A673 (cell line): ENCODE data around the gene MKX. TPM values are rescaled to one million over a fixed set of nuclear protein-coding genes. Genes with fewer than 3 reads are reported as not detected.

ENCODE experiments used
- BruUV-seq: library from RNA; stranded (reverse); fragments of 400-500 nt; replicated peaks from 2 replicates; lab custom pipeline; 2021; lab: Mats Ljungman, UMichigan
- CTCF ChIA-PET: fragments of 300-600 bp; sonication (Branson Sonifier 250); formaldehyde crosslinking; loops from one replicate; lab custom pipeline; 2022; ENCODE audit warnings: antibody characterized with exemption; lab: Charles Lee
- POLR2A ChIA-PET: fragments of 300-600 bp; sonication (Branson Sonifier 250); formaldehyde crosslinking; loops from one replicate; lab custom pipeline; 2022; ENCODE audit warnings: antibody characterized with exemption; ENCODE audit not compliant: low non-redundant PET; lab: Charles Lee
- DNase-seq: peaks from one replicate; pipeline ENCODE4 v3.0.0-alpha.2; 2015; ENCODE audit warnings: low spot score
- H3K27ac ChIP-seq: fragments of 200-600 bp; sonication (generic); 2 replicates; pipeline ENCODE4 v1.5.1; 2016; ENCODE audit warnings: mixed run types, low read depth, mild to moderate bottlenecking, mixed read lengths, antibody characterized with exemption, low read length; ENCODE audit not compliant: poor library complexity, severe bottlenecking
- H3K27me3 ChIP-seq: fragments of 200-600 bp; sonication (generic); replicated peaks from 2 replicates; pipeline ENCODE4 v1.6.1; 2017; ENCODE audit warnings: mixed run types, low read depth, mild to moderate bottlenecking, mixed read lengths, antibody characterized with exemption, low read length; ENCODE audit not compliant: insufficient read depth, poor library complexity
- H3K36me3 ChIP-seq: fragments of 200-600 bp; sonication (generic); 2 replicates; pipeline ENCODE4 v1.6.1; 2016; ENCODE audit warnings: mixed run types, mild to moderate bottlenecking, mixed read lengths, antibody characterized with exemption, low read length; ENCODE audit not compliant: insufficient read depth, poor library complexity, severe bottlenecking
- H3K4me1 ChIP-seq: fragments of 200-600 bp; sonication (generic); 2 replicates; pipeline ENCODE4 v1.6.1; 2017; ENCODE audit warnings: mixed run types, mild to moderate bottlenecking, mixed read lengths, antibody characterized with exemption, low read length; ENCODE audit not compliant: insufficient read depth, poor library complexity, severe bottlenecking
- H3K4me3 ChIP-seq: fragments of 200-600 bp; sonication (generic); 2 replicates; pipeline ENCODE4 v1.5.1; 2016; ENCODE audit warnings: low read depth, mixed run types, mild to moderate bottlenecking, mixed read lengths, low read length; ENCODE audit not compliant: poor library complexity, severe bottlenecking
- H3K9me3 ChIP-seq: fragments of 200-600 bp; sonication (generic); 2 replicates; pipeline ENCODE4 v1.6.1; 2016; ENCODE audit warnings: mixed run types, low read depth, mild to moderate bottlenecking, mixed read lengths, antibody characterized with exemption, low read length; ENCODE audit not compliant: poor library complexity, severe bottlenecking
- CTCF ChIP-seq: fragments of 300-800, 200-600 bp; sonication (generic); conservative IDR thresholded peaks from 2 replicates; pipeline ENCODE4 v1.5.1; 2017; ENCODE audit warnings: low read depth, mild to moderate bottlenecking, antibody characterized with exemption, low read length, moderate library complexity, mixed read lengths
- EZH2 ChIP-seq: fragments of 200-600 bp; sonication (generic); IDR thresholded peaks from 2 replicates; pipeline ENCODE4 v1.6.1; 2017; ENCODE audit warnings: borderline replicate concordance, low read depth, mild to moderate bottlenecking, mixed read lengths, antibody characterized with exemption, low read length; ENCODE audit not compliant: poor library complexity, severe bottlenecking
- intact Hi-C: fragments of 100-400 bp; cut with micrococcal nuclease; formaldehyde crosslinking; loops from one replicate; pipeline ENCODE4 v1.10.0; 2022; ENCODE audit not compliant: unreplicated experiment
- total RNA-seq: library from RNA; stranded (reverse); gene quantifications from 2 replicates; pipeline ENCODE4 v1.2.3, GENCODE V29; 2021

The MKX gene
- total RNA-seq, 1 experiment from 2014 or later: 0.09 TPM

GRCh38 chr10:27723436-27723835 is 22.2 kb downstream of the MKX start:
- Histone ChIP-seq H3K9me3 (no peaks in the 10 kb centered on the region), H3K4me1 (no peaks in the 10 kb centered on the region), H3K27me3 (peaks cover 23% of the 10 kb centered on the region), H3K27ac (no peak overlapping the region), H3K36me3 (no peaks in the 10 kb centered on the region), H3K4me3 (no peak overlapping the region)
- TF ChIP-seq CTCF (no peak), EZH2 (no peak)
- DNase-seq: no peak
- ChIA-PET POLR2A (no interaction called here), CTCF (no interaction called here)
- no TSS peak for BruUV-seq
- intact Hi-C loops: no loop called here

DNA sequence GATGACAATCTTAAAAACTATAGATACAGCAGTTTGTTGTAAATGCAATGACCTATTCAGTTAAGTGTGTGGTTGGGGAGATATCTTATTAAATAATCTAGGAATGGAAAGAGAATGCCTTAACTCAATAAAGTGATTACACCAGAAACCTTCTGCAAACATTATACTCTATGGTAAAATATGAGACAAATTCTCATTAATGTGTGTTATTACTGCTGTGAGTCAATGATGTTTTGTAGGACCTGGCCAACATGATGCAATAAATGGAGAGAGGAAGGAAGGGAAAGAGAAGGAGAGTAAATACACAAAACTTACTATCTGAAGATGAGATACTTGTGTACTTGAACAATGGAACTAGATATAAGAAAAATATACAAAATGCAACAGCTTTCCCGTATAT is 25.1 kb downstream of the MKX start:
- CTCF ChIA-PET: no interaction called here
- H3K27ac ChIP-seq: no peak overlapping the region
- POLR2A ChIA-PET: no interaction called here
- no peak for TF ChIP-seq EZH2
- DNase-seq: no peak
- no peaks in the 10 kb centered on the region for H3K36me3 ChIP-seq
- H3K4me3 ChIP-seq: no peak overlapping the region
- no peaks in the 10 kb centered on the region for H3K9me3 ChIP-seq
- no TSS peak for BruUV-seq
- intact Hi-C loops: no loop called here
- H3K4me1 ChIP-seq: no peaks in the 10 kb centered on the region
- H3K27me3 ChIP-seq: peaks cover 9% of the 10 kb centered on the region

DNA sequence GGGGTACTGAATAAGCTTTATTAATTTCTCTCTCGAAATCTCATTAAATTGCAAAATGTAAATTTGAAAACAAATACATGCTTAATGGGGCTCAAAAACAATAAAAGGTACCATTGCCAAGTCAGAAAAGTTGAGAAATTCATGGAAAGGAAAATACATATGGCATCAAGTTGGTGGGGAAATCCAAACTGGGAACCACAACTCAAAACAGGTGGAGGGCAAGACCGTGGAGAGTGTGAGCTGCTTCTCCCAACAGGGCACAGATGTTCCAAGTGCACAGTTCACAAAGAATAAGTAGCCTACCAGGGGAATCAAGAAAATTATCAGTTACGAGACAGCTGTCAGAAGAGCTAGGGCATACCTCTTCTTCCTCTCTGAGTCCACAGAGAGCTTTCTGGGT is 26.6 kb downstream of the MKX start:
- ChIA-PET CTCF (no interaction called here), POLR2A (no interaction called here)
- Histone ChIP-seq H3K27me3 (no peaks in the 10 kb centered on the region), H3K4me3 (no peak overlapping the region), H3K9me3 (no peaks in the 10 kb centered on the region), H3K36me3 (no peaks in the 10 kb centered on the region), H3K27ac (no peak overlapping the region), H3K4me1 (no peaks in the 10 kb centered on the region)
- BruUV-seq: no TSS peak
- no peak for TF ChIP-seq EZH2
- no peak for TF ChIP-seq CTCF
- no peak for DNase-seq
- intact Hi-C loops: no loop called here

DNA sequence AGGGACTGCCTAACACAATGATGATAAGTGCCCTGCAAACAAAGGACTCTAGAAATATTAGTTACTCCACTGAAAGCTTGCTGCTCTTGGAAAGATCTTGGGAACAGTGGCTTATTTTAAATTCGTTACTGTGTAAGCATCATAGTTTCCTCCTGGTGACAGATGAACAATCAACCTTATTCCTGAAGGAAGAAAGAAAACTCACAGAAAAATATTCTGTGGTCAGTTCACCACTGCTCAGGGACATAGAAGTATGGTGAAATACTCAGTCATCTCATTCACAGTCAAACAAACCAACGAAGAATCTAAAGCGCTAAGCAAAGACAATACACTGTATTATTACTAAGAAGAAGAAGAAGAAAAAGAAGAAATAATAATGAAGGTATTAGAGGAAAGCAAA is 27.8 kb downstream of the MKX start:
- BruUV-seq: no TSS peak
- no peak overlapping the region for H3K4me3 ChIP-seq
- CTCF ChIA-PET: no interaction called here
- DNase-seq: no peak
- no peak overlapping the region for H3K27ac ChIP-seq
- H3K9me3 ChIP-seq: no peaks in the 10 kb centered on the region
- POLR2A ChIA-PET: no interaction called here
- H3K36me3 ChIP-seq: no peaks in the 10 kb centered on the region
- no peaks in the 10 kb centered on the region for H3K27me3 ChIP-seq
- TF ChIP-seq EZH2 (no peak), CTCF (no peak)
- no peaks in the 10 kb centered on the region for H3K4me1 ChIP-seq
- intact Hi-C loops: no loop called here
